ENCODE measurements around the gene NFIA. TPM values are rescaled to one million over a fixed set of nuclear protein-coding genes. Genes with fewer than 3 reads are reported as not detected.
A peak's percentile ranks its signal among the peaks of the same experiment; 100 is the strongest.

Gene NFIA
- total and polyA plus RNA-seq, 9 of the 15 experiments (the other 6 are each of a cell fraction or from before 2014, with no cell fraction given): 5.3 to 24.9 (median 9.8) TPM

DNA sequence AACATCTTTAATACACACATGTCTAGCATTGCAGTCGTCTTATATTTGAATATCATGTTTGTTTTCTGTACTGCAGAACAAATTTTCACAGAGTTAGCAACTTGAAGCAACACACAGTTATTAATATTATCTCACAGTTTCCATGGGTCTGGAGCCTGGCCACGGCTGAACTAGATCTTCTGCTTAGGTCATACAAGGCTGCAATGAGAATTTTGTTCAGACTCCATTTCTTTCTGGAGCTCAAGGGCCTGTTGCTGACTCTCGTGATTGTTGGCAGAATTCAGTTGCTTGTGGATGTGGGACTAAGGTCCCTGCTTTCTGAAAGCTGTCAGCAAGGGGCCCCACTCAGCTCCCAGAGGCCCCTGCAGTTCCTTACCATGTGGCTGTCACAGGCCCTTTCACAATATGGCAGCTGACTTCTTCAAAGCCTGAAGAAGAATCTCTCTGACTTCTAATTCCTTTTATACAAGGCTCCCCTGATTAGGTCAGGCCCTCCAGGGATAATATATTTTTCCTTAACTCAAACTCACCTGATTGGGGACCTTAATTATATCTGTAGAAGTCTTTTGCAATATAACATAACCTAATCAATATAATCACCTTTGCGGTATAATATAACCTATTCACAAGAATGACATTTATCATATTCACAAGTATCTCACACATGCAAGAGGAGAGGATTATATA lies 296.3 kb downstream of the NFIA start:
- no peaks in the 10 kb centered on the region for H3K27me3 ChIP-seq (ENCODE audit: control insufficient read depth in 2 of 2, insufficient read depth in 2 of 2, low read length in 2 of 2)
- H3K9ac ChIP-seq (ENCODE audit: insufficient read depth in 1 of 2, low read depth in 2 of 2, low read length in 2 of 2): no peak overlapping the region; a peak in 1 of 4 replicates
- no TSS peak for BruUV-seq (replicated peaks)
- in situ Hi-C loops (cut with MboI): no loop called here
- POLR2A ChIA-PET: no interaction called here
- H2AFZ ChIP-seq (ENCODE audit: low read depth, low read length): no peak overlapping the region
- no peaks in the 10 kb centered on the region for H3K9me1 ChIP-seq (ENCODE audit: control insufficient read depth, insufficient read depth, low read length)
- FAIRE-seq: no peak
- intact Hi-C loops (cut with micrococcal nuclease): no loop called here
- no peaks in the 10 kb centered on the region for H4K20me1 ChIP-seq (replicated peaks; ENCODE audit: control insufficient read depth, insufficient read depth, low read length)
- peaks cover 9% of the 10 kb centered on the region; the same call in 2 of the 3 replicates for H3K36me3 ChIP-seq (ENCODE audit: control insufficient read depth, insufficient read depth, low read length)
- H3K4me2 ChIP-seq (ENCODE audit: insufficient read depth, low read length): no peak overlapping the region
- H3K79me2 ChIP-seq (ENCODE audit: control insufficient read depth, insufficient read depth, low read length): no peaks in the 10 kb centered on the region
- no peak overlapping the region for H3K27ac ChIP-seq (ENCODE audit: extremely low read depth, low read depth, low read length)
- TF ChIP-seq ZNF134 (CRISPR knock-in tag; conservative IDR thresholded peaks at IDR 0.05) (peak; percentile 89), DMBX1 (CRISPR knock-in tag; IDR thresholded peaks at IDR 0.05; ENCODE audit: borderline replicate concordance) (no peak)
- no peaks in the 10 kb centered on the region for H3K9me3 ChIP-seq (replicated peaks; ENCODE audit: control insufficient read depth, insufficient read depth, low read depth, low read length)
- peaks cover 0 to 5% of the 10 kb centered on the region in 2 experiments; a peak in 3 of 5 replicates for H3K4me1 ChIP-seq (replicated peaks in 1 of 2; ENCODE audit: control insufficient read depth in 2 of 2, insufficient read depth in 2 of 2, low read length in 2 of 2)
- CTCF ChIA-PET (ENCODE audit: low intra/inter-chr PET ratio): no interaction called here
- DNase-seq (ENCODE audit: extremely low read depth in 1 of 4, low spot score in 3 of 4): no peak
- WGBS (ENCODE audit: insufficient coverage, low coverage, missing lambda C conversion rate): 55% methylated on average over 4 of the region's 4 CpGs
- peak; percentile 60 for ATAC-seq
- H3K4me3 ChIP-seq: no peak overlapping the region

DNA sequence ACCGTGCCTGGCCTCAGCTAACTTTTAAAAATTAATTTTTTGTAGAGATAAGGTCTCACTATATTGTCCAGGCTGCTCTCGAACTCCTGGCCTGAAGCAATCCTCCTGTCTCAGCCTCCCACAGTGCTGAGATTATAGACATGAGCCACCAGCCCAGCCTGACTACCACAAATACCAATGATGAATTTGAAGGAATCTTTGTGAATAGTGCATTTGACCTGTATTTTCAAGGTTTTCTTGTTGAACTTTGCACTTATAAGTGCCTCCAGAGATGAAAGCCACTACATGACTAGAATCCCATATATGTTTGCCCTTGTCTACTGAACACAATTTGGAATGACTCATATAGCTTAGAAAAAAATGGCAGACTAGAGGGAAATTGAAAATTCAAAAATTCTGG lies 297.3 kb downstream of the NFIA start:
- no peak overlapping the region for H3K9ac ChIP-seq (ENCODE audit: insufficient read depth in 1 of 2, low read depth in 2 of 2, low read length in 2 of 2)
- no peaks in the 10 kb centered on the region for H3K9me1 ChIP-seq (ENCODE audit: control insufficient read depth, insufficient read depth, low read length)
- no TSS peak for BruUV-seq (replicated peaks)
- POLR2A ChIA-PET: no interaction called here
- CTCF ChIA-PET (ENCODE audit: low intra/inter-chr PET ratio): no interaction called here
- H3K4me3 ChIP-seq: no peak overlapping the region
- H3K4me1 ChIP-seq (replicated peaks in 1 of 2; ENCODE audit: control insufficient read depth in 2 of 2, insufficient read depth in 2 of 2, low read length in 2 of 2): peaks cover 0 to 5% of the 10 kb centered on the region in 2 experiments; a peak in 3 of 5 replicates
- H3K79me2 ChIP-seq (ENCODE audit: control insufficient read depth, insufficient read depth, low read length): no peaks in the 10 kb centered on the region
- peaks cover 18% of the 10 kb centered on the region; the same call in 2 of the 3 replicates for H3K36me3 ChIP-seq (ENCODE audit: control insufficient read depth, insufficient read depth, low read length)
- intact Hi-C loops (cut with micrococcal nuclease): no loop called here
- no peak overlapping the region for H3K4me2 ChIP-seq (ENCODE audit: insufficient read depth, low read length)
- no peaks in the 10 kb centered on the region for H4K20me1 ChIP-seq (replicated peaks; ENCODE audit: control insufficient read depth, insufficient read depth, low read length)
- WGBS (ENCODE audit: insufficient coverage, low coverage, missing lambda C conversion rate): 61% methylated on average over 2 of the region's 2 CpGs
- H3K27me3 ChIP-seq (ENCODE audit: control insufficient read depth in 2 of 2, insufficient read depth in 2 of 2, low read length in 2 of 2): no peaks in the 10 kb centered on the region
- ATAC-seq (no peak), DNase-seq (ENCODE audit: extremely low read depth in 1 of 4, low spot score in 3 of 4) (no peak), FAIRE-seq (no peak)
- H3K27ac ChIP-seq (ENCODE audit: extremely low read depth, low read depth, low read length): no peak overlapping the region
- no peaks in the 10 kb centered on the region for H3K9me3 ChIP-seq (replicated peaks; ENCODE audit: control insufficient read depth, insufficient read depth, low read depth, low read length)
- in situ Hi-C loops (cut with MboI): no loop called here
- H2AFZ ChIP-seq (ENCODE audit: low read depth, low read length): no peak overlapping the region
- TF ChIP-seq, protein P1, sequence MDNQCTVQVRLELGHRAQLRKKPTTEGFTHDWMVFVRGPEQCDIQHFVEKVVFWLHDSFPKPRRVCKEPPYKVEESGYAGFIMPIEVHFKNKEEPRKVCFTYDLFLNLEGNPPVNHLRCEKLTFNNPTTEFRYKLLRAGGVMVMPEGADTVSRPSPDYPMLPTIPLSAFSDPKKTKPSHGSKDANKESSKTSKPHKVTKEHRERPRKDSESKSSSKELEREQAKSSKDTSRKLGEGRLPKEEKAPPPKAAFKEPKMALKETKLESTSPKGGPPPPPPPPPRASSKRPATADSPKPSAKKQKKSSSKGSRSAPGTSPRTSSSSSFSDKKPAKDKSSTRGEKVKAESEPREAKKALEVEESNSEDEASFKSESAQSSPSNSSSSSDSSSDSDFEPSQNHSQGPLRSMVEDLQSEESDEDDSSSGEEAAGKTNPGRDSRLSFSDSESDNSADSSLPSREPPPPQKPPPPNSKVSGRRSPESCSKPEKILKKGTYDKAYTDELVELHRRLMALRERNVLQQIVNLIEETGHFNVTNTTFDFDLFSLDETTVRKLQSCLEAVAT (IDR thresholded peaks at IDR 0.05): no peak
- TF ChIP-seq NFIC (IDR thresholded peaks at IDR 0.05) (no peak), RHOXF2B (CRISPR knock-in tag; conservative IDR thresholded peaks at IDR 0.05) (no peak), HLTF (IDR thresholded peaks at IDR 0.05) (no peak), BDP1 (IDR thresholded peaks at IDR 0.05; ENCODE audit: insufficient read depth, insufficient read length) (no peak), HSF4 (CRISPR knock-in tag; IDR thresholded peaks at IDR 0.05; ENCODE audit: borderline replicate concordance) (no peak), NONO (IDR thresholded peaks at IDR 0.05; ENCODE audit: low read depth in 2 of 2, low read length in 1 of 2) (no peak)
- TF ChIP-seq, protein P2, sequence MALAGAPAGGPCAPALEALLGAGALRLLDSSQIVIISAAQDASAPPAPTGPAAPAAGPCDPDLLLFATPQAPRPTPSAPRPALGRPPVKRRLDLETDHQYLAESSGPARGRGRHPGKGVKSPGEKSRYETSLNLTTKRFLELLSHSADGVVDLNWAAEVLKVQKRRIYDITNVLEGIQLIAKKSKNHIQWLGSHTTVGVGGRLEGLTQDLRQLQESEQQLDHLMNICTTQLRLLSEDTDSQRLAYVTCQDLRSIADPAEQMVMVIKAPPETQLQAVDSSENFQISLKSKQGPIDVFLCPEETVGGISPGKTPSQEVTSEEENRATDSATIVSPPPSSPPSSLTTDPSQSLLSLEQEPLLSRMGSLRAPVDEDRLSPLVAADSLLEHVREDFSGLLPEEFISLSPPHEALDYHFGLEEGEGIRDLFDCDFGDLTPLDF (CRISPR knock-in tag; IDR thresholded peaks at IDR 0.05): no peak
- TF ChIP-seq, protein P3, sequence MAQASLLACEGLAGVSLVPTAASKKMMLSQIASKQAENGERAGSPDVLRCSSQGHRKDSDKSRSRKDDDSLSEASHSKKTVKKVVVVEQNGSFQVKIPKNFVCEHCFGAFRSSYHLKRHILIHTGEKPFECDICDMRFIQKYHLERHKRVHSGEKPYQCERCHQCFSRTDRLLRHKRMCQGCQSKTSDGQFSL (CRISPR knock-in tag; IDR thresholded peaks at IDR 0.05): no peak
- TF ChIP-seq, protein P3 (tag; IDR thresholded peaks at IDR 0.05): no peak
